Chondrocyte (in vitro differentiated cells): ENCODE measurements around the gene MMP21. TPM values are rescaled to one million over a fixed set of nuclear protein-coding genes. Genes with fewer than 3 reads are reported as not detected.

Source experiments
- DNase-seq: peaks from one replicate; pipeline ENCODE4 v3.0.0; 2021; ENCODE audit warnings: mixed read lengths, low spot score
- H3K27ac Mint-ChIP-seq: one replicate; pipeline ENCODE4 v1.8.0; 2021; ENCODE audit warnings: mild to moderate bottlenecking, moderate library complexity, mixed read lengths; ENCODE audit not compliant: unreplicated experiment
- H3K27me3 Mint-ChIP-seq: 2 replicates; pipeline ENCODE4 v1.8.0; 2021; ENCODE audit warnings: low read depth, mixed read lengths
- H3K36me3 Mint-ChIP-seq: 2 replicates; pipeline ENCODE4 v1.8.0; 2021; ENCODE audit warnings: low read depth, mixed read lengths
- H3K4me1 Mint-ChIP-seq: 2 replicates; pipeline ENCODE4 v1.8.0; 2021; ENCODE audit warnings: low read depth, mild to moderate bottlenecking, mixed read lengths
- H3K4me3 Mint-ChIP-seq: one replicate; pipeline ENCODE4 v1.8.0; 2021; ENCODE audit warnings: mild to moderate bottlenecking, moderate library complexity, mixed read lengths; ENCODE audit not compliant: unreplicated experiment
- H3K9me3 Mint-ChIP-seq: 2 replicates; pipeline ENCODE4 v1.8.0; 2021; ENCODE audit warnings: low read depth, mixed read lengths
- CTCF ChIP-seq: fragments of 200-600 bp; sonication (generic); IDR thresholded peaks from 2 replicates; pipeline ENCODE4 v1.5.0; 2021; ENCODE audit warnings: antibody characterized with exemption, mild to moderate bottlenecking, moderate library complexity
- total RNA-seq: library from RNA; stranded (reverse); gene quantifications from 3 replicates; pipeline ENCODE4 v1.2.1, GENCODE V29; 2021

MMP21 gene
- total RNA-seq, 1 donor from 2014 or later = not detected

GRCh38 chr10:125811251-125811650, 35.6 kb upstream of the MMP21 start:
- Mint-ChIP-seq H3K36me3 (peaks cover 31% of the 10 kb centered on the region), H3K4me1 (peaks cover 12% of the 10 kb centered on the region), H3K9me3 (no peaks in the 10 kb centered on the region), H3K27me3 (no peaks in the 10 kb centered on the region), H3K27ac (no peak overlapping the region), H3K4me3 (no peak overlapping the region)
- TF ChIP-seq CTCF = no peak
- no peak for DNase-seq

GRCh38 chr10:125808047-125808446, 32.4 kb upstream of the MMP21 start:
- Mint-ChIP-seq H3K27me3 (no peaks in the 10 kb centered on the region), H3K27ac (no peak overlapping the region), H3K36me3 (peaks cover 30% of the 10 kb centered on the region), H3K4me1 (peaks cover 12% of the 10 kb centered on the region), H3K9me3 (no peaks in the 10 kb centered on the region), H3K4me3 (no peak overlapping the region)
- no peak for DNase-seq
- no peak for TF ChIP-seq CTCF

- no peak for DNase-seq
- TF ChIP-seq CTCF = no peak
- H3K4me3 Mint-ChIP-seq = no peak overlapping the region
- H3K4me1 Mint-ChIP-seq = no peaks in the 10 kb centered on the region
- H3K36me3 Mint-ChIP-seq = peaks cover 20% of the 10 kb centered on the region
- no peak overlapping the region for H3K27ac Mint-ChIP-seq
- H3K9me3 Mint-ChIP-seq = no peaks in the 10 kb centered on the region
- H3K27me3 Mint-ChIP-seq = no peaks in the 10 kb centered on the region
Observed at GRCh38 chr10:125802739-125803138, 27.1 kb upstream of the MMP21 start.

GRCh38 chr10:125802131-125802530, 26.5 kb upstream of the MMP21 start:
- no peaks in the 10 kb centered on the region for H3K27me3 Mint-ChIP-seq
- H3K4me1 Mint-ChIP-seq = no peaks in the 10 kb centered on the region
- no peaks in the 10 kb centered on the region for H3K9me3 Mint-ChIP-seq
- H3K36me3 Mint-ChIP-seq = peaks cover 17% of the 10 kb centered on the region
- no peak for TF ChIP-seq CTCF
- no peak overlapping the region for H3K27ac Mint-ChIP-seq
- H3K4me3 Mint-ChIP-seq = no peak overlapping the region
- DNase-seq = no peak

GRCh38 chr10:125801574-125801973, 26.0 kb upstream of the MMP21 start:
- no peaks in the 10 kb centered on the region for H3K27me3 Mint-ChIP-seq
- no peak overlapping the region for H3K27ac Mint-ChIP-seq
- peaks cover 15% of the 10 kb centered on the region for H3K36me3 Mint-ChIP-seq
- no peak overlapping the region for H3K4me3 Mint-ChIP-seq
- H3K4me1 Mint-ChIP-seq = no peaks in the 10 kb centered on the region
- no peaks in the 10 kb centered on the region for H3K9me3 Mint-ChIP-seq
- DNase-seq = no peak
- no peak for TF ChIP-seq CTCF
